ENCODE measurements around the gene SAPCD1.

SAPCD1 gene

GRCh38 chr6:31744422-31744821 is 18.0 kb upstream of the SAPCD1 start:
- H3K4me3 ChIP-seq (ENCODE audit: low read depth, low read length), result no peak overlapping the region
- no peak for DNase-seq (ENCODE audit: low read depth)

GRCh38 chr6:31749301-31750036 is 13.0 kb upstream of the SAPCD1 start:
- H3K4me3 ChIP-seq (ENCODE audit: low read depth, low read length), result no peak overlapping the region
- DNase-seq (ENCODE audit: low read depth), result no peak

- DNase-seq (ENCODE audit: low read depth), result no peak
- no peak overlapping the region for H3K4me3 ChIP-seq (ENCODE audit: low read depth, low read length)
These were observed 11.9 kb upstream of the SAPCD1 start for GRCh38 chr6:31750411-31751022.

GRCh38 chr6:31752739-31753319 is 9.6 kb upstream of the SAPCD1 start:
- peak; percentile 52 for DNase-seq (ENCODE audit: low read depth)

GRCh38 chr6:31758281-31758680 is 4.2 kb upstream of the SAPCD1 start:
- no peak for DNase-seq (ENCODE audit: low read depth)
- no peak overlapping the region for H3K4me3 ChIP-seq (ENCODE audit: low read depth, low read length)

More at GRCh38 chr6:31752739-31753319, 9.6 kb upstream of the SAPCD1 start:
- H3K4me3 ChIP-seq (ENCODE audit: low read depth, low read length), result no peak overlapping the region

- no peak overlapping the region for H3K4me3 ChIP-seq (ENCODE audit: low read depth, low read length)
These were observed 1.7 kb upstream of the SAPCD1 start for GRCh38 chr6:31760790-31761189.

GRCh38 chr6:31761343-31761742 is 1.1 kb upstream of the SAPCD1 start:
- no peak overlapping the region for H3K4me3 ChIP-seq (ENCODE audit: low read depth, low read length)
- no peak for DNase-seq (ENCODE audit: low read depth)

More at GRCh38 chr6:31760790-31761189, 1.7 kb upstream of the SAPCD1 start:
- no peak for DNase-seq (ENCODE audit: low read depth)

GRCh38 chr6:31762878-31763618 is 592 bp downstream of the SAPCD1 start:
- H3K4me3 ChIP-seq (ENCODE audit: low read depth, low read length), result no peak overlapping the region
- no peak for DNase-seq (ENCODE audit: low read depth)

GRCh38 chr6:31763619-31763940 is 1.1 kb downstream of the SAPCD1 start:
- no peak for DNase-seq (ENCODE audit: low read depth)
- no peak overlapping the region for H3K4me3 ChIP-seq (ENCODE audit: low read depth, low read length)

- no peak overlapping the region for H3K4me3 ChIP-seq (ENCODE audit: low read depth, low read length)
- no peak for DNase-seq (ENCODE audit: low read depth)
These were observed 1.7 kb downstream of the SAPCD1 start for GRCh38 chr6:31764198-31764597.

- H3K4me3 ChIP-seq (ENCODE audit: low read depth, low read length), result no peak overlapping the region
- no peak for DNase-seq (ENCODE audit: low read depth)
These were observed 3.1 kb downstream of the SAPCD1 start for GRCh38 chr6:31765559-31765909.

- no peak for DNase-seq (ENCODE audit: low read depth)
- H3K4me3 ChIP-seq (ENCODE audit: low read depth, low read length), result peak overlapping the region; percentile 38
These were observed 3.7 kb downstream of the SAPCD1 start for GRCh38 chr6:31765910-31766794.

GRCh38 chr6:31767096-31767645 is 4.7 kb downstream of the SAPCD1 start:
- H3K4me3 ChIP-seq (ENCODE audit: low read depth, low read length), result no peak overlapping the region
- no peak for DNase-seq (ENCODE audit: low read depth)

GRCh38 chr6:31768363-31769257 is 6.2 kb downstream of the SAPCD1 start:
- H3K4me3 ChIP-seq (ENCODE audit: low read depth, low read length), result no peak overlapping the region
- DNase-seq (ENCODE audit: low read depth), result no peak

GRCh38 chr6:31769684-31770371 is 7.4 kb downstream of the SAPCD1 start:
- H3K4me3 ChIP-seq (ENCODE audit: low read depth, low read length), result no peak overlapping the region
- DNase-seq (ENCODE audit: low read depth), result no peak

GRCh38 chr6:31770860-31771259 is 8.4 kb downstream of the SAPCD1 start:
- no peak for DNase-seq (ENCODE audit: low read depth)
- no peak overlapping the region for H3K4me3 ChIP-seq (ENCODE audit: low read depth, low read length)

GRCh38 chr6:31771992-31772358 is 9.5 kb downstream of the SAPCD1 start:
- DNase-seq (ENCODE audit: low read depth), result no peak
- H3K4me3 ChIP-seq (ENCODE audit: low read depth, low read length), result no peak overlapping the region

- DNase-seq (ENCODE audit: low read depth), result no peak
- H3K4me3 ChIP-seq (ENCODE audit: low read depth, low read length), result no peak overlapping the region
These were observed 12.7 kb downstream of the SAPCD1 start for GRCh38 chr6:31775184-31775583.

Data from skeletal muscle cell (primary cell).